Heart left ventricle (tissue), 16 donors: ENCODE results near the gene NOL6. TPM values are rescaled to one million over a fixed set of nuclear protein-coding genes. Genes with fewer than 3 reads are reported as not detected.

ENCODE experiments used
- ATAC-seq, 4 donors: fragments of 200-7000 bp; cut with Tn5 transposase; one replicate each; pipeline ENCODE4 v1.9.1; 2020 to 2022; ENCODE audit warnings: moderate library complexity in 4 of 4, mild to moderate bottlenecking in 3 of 4, moderate number of reproducible peaks in 1 of 4
- DNase-seq, 5 donors: peaks; one replicate each; pipeline ENCODE4 v3.0.0-alpha.2; 2020
- H3K27ac ChIP-seq, 12 donors: fragments of 200-600 bp; sonication (generic) in 4 of 12; one replicate each; pipeline versions ENCODE4 v1.5.0 to v1.8.0; 2016 to 2022; ENCODE audit warnings: mild to moderate bottlenecking in 2 of 12
- H3K27me3 ChIP-seq, 9 donors: fragments of 200-600 bp; sonication (generic) in 2 of 9; one replicate each; pipeline versions ENCODE4 v1.5.1 to v1.8.0; 2016 to 2022; ENCODE audit warnings: mild to moderate bottlenecking in 3 of 9
- H3K36me3 ChIP-seq, 9 donors: fragments of 200-600 bp; sonication (generic) in 2 of 9; one replicate each; pipeline versions ENCODE4 v1.5.0 to v1.8.0; 2018 to 2022; ENCODE audit warnings: mild to moderate bottlenecking in 2 of 9
- H3K4me1 ChIP-seq, 12 donors: fragments of 200-600 bp; sonication (generic) in 4 of 12; one replicate each; pipeline versions ENCODE4 v1.5.0 to v1.8.0; 2016 to 2022; ENCODE audit warnings: mild to moderate bottlenecking in 3 of 12
- H3K4me3 ChIP-seq, 12 donors: fragments of 200-600 bp; sonication (generic) in 4 of 12; one replicate each; pipeline versions ENCODE4 v1.5.0 to v1.8.0; 2017 to 2022; ENCODE audit warnings: mild to moderate bottlenecking in 9 of 12, moderate library complexity in 4 of 12
- H3K9me3 ChIP-seq, 12 donors: fragments of 200-600 bp; sonication (generic) in 4 of 12; one replicate each; pipeline versions ENCODE4 v1.5.0 to v1.8.0; 2016 to 2022; ENCODE audit warnings: mild to moderate bottlenecking in 1 of 12
- POLR2A ChIP-seq, 2 donors: fragments of 450-650 bp; IDR thresholded peaks; one replicate each; pipeline ENCODE4 v1.6.1; 2017; ENCODE audit warnings: antibody characterized with exemption in 2 of 2, mild to moderate bottlenecking in 2 of 2, moderate library complexity in 2 of 2
- WGBS, 4 donors: extraction: QIAGEN DNeasy Blood & Tissue Kit in 2 of 4; methylation state at CpG; one replicate each; pipeline versions ENCODE4 v1.1.5 to v1.1.7; 2013 to 2018; 5-methylcytosine and 5-hydroxymethylcytosine counted together
- intact Hi-C, 10 donors: fragments of 100-400 bp; cut with DNase I; formaldehyde crosslinking; loops; one replicate each; pipeline versions ENCODE4 v1.11.1 to v1.14.2; 2022
- polyA plus RNA-seq, 2 donors: library from polyadenylated mRNA; stranded (reverse); fragments of 200-250 nt; gene quantifications; one replicate each; pipeline ENCODE4 v1.2.3, GENCODE V29; 2013
- total RNA-seq, 9 donors: library from RNA; depleted of rRNA in 2 of 9; stranded (reverse); fragments of >200 nt in 2 of 9; fragmentation: NEBNext Ultra II Directional in 3 of 9; extraction: Animal tissue kit (Norgen Biotek cat#: 25700) in 3 of 9; gene quantifications; one replicate each; pipeline versions ENCODE4 v1.1.0 to v1.2.4, GENCODE V29; 2016 to 2023
- TF ChIP-seq, protein P1 (sequence below), 12 donors: fragments of 200-600 bp; sonication (generic) in 4 of 12; IDR thresholded peaks; one replicate each; pipeline versions ENCODE4 v1.5.0 to v1.8.0; 2018 to 2022; ENCODE audit warnings: antibody characterized with exemption in 12 of 12, mild to moderate bottlenecking in 5 of 12
- donor health status: ischemic (EF 13 %, LVEDD 7.1; RV severe dilation, severe dysfunction).
- donor health status: healthy with polysubstance abuse.
- donor health status: DM: no; HTN: yes; CAD: no.
- donor health status: DM: no; HTN: no; CAD: no.
- donor health status: ischemic (EF 25% LVEDD 6.9; RV normal size, moderate dysfunction).
- donor health status: ischemic (EF 25% LVEDD 5.7; RV mildly dilated, moderate dysfunction).
- donor health status: healthy.
- donor health status: DM: yes; HTN: yes; CAD: no.
- donor health status: ischemic (EF 35%, LVEDD 5.7; RV mildly dilated, moderate dysfunction).
- donor health status: nonischemic (EF 11% LVEDD 7.7; RV severe dilation, severe dysfunction).
- donor health status: DM: yes; HTN: yes; CAD: no.
- donor health status: PGD.
- donor health status: ischemic (EF 29% LVEDD 5.4; RV normal size, mild dysfunction).
- donor health status: nonischemic (EF 23%, LVEDD 6.1; RV moderate dilation, normal function).

Gene NOL6
- total and polyA plus RNA-seq, 11 donors = 11.2 to 28.2 (median 14.9) TPM

DNA sequence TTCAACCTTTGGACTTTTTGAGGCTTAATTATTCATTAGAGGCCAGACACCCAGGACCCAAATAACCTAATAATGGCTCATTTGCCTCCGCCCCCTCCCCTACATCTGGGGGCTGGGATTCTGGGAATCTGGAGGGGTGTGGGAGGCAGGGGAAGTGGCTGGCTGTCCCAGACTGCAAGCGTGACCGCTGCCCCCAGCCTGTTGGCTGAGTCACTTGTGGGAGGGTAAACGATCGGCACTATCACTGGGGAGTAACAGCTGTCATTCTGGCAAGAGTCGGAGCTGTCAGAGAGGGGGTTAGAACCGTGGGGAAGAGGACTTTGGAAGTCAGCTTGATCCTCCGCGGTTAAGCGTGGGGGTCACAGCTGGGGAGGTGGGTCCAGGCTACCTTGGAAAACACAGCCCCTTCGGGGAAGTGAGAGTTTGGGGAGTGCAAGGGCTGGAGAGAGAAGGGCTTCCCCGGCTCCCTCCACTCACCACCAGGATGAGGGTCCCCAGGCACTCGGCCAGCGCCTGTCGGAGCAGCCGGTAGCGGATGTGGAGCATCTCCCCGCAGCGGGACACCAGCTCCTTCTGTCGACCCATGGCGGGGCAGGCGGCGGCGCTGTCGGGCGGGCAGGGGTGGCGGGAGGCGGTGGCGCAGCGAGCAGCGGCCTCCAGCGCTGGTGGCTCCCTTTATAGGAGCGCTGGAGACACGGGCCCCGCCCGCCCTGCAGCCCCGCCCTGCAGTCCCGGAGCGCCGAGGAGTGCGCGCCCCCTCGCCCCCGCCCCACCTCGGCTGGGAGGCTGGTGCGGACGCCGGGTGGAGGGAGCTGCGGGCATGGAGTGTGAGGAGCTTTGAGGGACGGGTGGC, 26.6 kb downstream of the NOL6 start, which contains the start of gene AQP3:
TSS of gene AQP3 (minus strand) at position 648 of the 853 bp plus-strand sequence. CDS start at position 585, 63 bp downstream.
- H3K27me3 ChIP-seq = no peaks in the 10 kb centered on the region
- H3K36me3 ChIP-seq = peaks cover 0 to 5% (median 0%) of the 10 kb centered on the region in 9 donors
- H3K27ac ChIP-seq = peak within 1 kb of the TSS in 11 of 12 donors; percentile 38 to 80 (median 63)
- ATAC-seq = peak; percentile 70 to 87 (median 86)
- H3K4me3 ChIP-seq = peak within 1 kb of the TSS; percentile 26 to 67 (median 58)
- peaks cover 0 to 27% (median 12%) of the 10 kb centered on the region in 12 donors for H3K4me1 ChIP-seq
- WGBS, 4 donors = 1 to 3% (median 3%) methylated on average over 18 to 50 of the region's 50 CpGs
- no peaks in the 10 kb centered on the region for H3K9me3 ChIP-seq
- intact Hi-C loops = loop anchor here in 1 of 10 donors (5.0 kb wide), 1 partner anchor 70 kb away; no protein-coding TSS in a partner anchor
- DNase-seq = peak; percentile 63 to 84 (median 72)
- TF ChIP-seq, protein P1, sequence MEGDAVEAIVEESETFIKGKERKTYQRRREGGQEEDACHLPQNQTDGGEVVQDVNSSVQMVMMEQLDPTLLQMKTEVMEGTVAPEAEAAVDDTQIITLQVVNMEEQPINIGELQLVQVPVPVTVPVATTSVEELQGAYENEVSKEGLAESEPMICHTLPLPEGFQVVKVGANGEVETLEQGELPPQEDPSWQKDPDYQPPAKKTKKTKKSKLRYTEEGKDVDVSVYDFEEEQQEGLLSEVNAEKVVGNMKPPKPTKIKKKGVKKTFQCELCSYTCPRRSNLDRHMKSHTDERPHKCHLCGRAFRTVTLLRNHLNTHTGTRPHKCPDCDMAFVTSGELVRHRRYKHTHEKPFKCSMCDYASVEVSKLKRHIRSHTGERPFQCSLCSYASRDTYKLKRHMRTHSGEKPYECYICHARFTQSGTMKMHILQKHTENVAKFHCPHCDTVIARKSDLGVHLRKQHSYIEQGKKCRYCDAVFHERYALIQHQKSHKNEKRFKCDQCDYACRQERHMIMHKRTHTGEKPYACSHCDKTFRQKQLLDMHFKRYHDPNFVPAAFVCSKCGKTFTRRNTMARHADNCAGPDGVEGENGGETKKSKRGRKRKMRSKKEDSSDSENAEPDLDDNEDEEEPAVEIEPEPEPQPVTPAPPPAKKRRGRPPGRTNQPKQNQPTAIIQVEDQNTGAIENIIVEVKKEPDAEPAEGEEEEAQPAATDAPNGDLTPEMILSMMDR (IDR thresholded peaks at IDR 0.05) = peak in 11 of 12 donors; percentile 12 to 51 (median 31)
- peak in 1 of 2 donors; percentile 13 for TF ChIP-seq POLR2A (IDR thresholded peaks at IDR 0.05)

DNA sequence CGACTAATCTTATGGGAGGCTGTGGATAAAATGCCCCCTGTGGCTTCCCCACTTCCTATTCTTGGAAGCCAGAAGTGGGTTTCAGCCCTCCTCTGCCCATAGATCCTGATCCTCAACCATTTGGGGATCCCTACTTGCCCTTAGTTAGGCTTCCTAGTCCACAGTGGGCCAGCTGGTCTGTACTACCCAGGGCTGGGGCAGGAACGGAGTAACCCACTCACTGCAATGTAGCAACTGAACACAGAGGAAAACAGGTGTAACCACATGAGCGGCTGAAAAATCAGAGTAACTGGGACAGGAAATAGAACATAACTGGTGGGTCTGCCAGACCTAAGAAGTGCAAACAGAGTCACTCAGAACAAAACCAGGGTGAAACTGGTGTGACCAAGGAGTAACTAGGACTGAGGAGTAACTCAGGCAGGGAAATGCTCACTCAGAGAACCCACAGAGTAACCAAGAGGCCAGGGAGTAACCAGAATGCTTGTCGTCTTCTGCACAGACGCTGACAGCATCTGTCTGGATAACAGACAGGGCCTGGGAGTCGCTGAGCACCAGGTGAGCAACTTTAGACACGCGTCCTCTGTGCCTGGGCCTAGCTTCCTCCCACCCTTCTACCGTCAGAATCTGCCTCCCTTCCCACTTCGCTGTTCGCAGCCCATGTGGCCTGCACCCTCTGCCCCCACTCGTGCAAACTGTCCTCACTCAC, 27.3 kb downstream of the NOL6 start:
- 60 to 61% (median 61%) methylated on average over 12 of the region's 12 CpGs for WGBS, 4 donors
- intact Hi-C loops = loop anchor here in 1 of 10 donors (5.0 kb wide), 1 partner anchor 69 kb away; no protein-coding TSS in a partner anchor
- peak overlapping the region in 10 of 12 donors; percentile 38 to 80 (median 66) for H3K27ac ChIP-seq
- H3K36me3 ChIP-seq = peaks cover 0 to 5% (median 0%) of the 10 kb centered on the region in 9 donors
- DNase-seq (no peak), ATAC-seq (peak in 3 of 4 donors; percentile 3 to 45 (median 28))
- H3K4me3 ChIP-seq = peak overlapping the region; percentile 26 to 67 (median 58)
- TF ChIP-seq, protein P1 (IDR thresholded peaks at IDR 0.05) = no peak
- TF ChIP-seq POLR2A (IDR thresholded peaks at IDR 0.05) = no peak
- no peaks in the 10 kb centered on the region for H3K27me3 ChIP-seq
- H3K9me3 ChIP-seq = no peaks in the 10 kb centered on the region
- H3K4me1 ChIP-seq = peaks cover 0 to 27% (median 12%) of the 10 kb centered on the region in 12 donors

- no peaks in the 10 kb centered on the region for H3K9me3 ChIP-seq
- H3K27ac ChIP-seq = peak overlapping the region in 6 of 12 donors; percentile 57 to 79 (median 70)
- peaks cover 0 to 5% (median 0%) of the 10 kb centered on the region in 9 donors for H3K36me3 ChIP-seq
- H3K27me3 ChIP-seq = no peaks in the 10 kb centered on the region
- TF ChIP-seq, protein P1 (IDR thresholded peaks at IDR 0.05) = no peak
- no peak for TF ChIP-seq POLR2A (IDR thresholded peaks at IDR 0.05)
- peaks cover 0 to 27% (median 12%) of the 10 kb centered on the region in 12 donors for H3K4me1 ChIP-seq
- DNase-seq (no peak), ATAC-seq (no peak)
- WGBS, 4 donors = 80 to 91% (median 87%) methylated on average over 9 to 11 of the region's 11 CpGs
- intact Hi-C loops = loop anchor here in 1 of 10 donors (5.0 kb wide), 1 partner anchor 68 kb away; no protein-coding TSS in a partner anchor
- peak overlapping the region in 10 of 12 donors; percentile 32 to 67 (median 58) for H3K4me3 ChIP-seq
Observed at GRCh38 chr9:33445389-33446239, 28.1 kb downstream of the NOL6 start.
